Measurements from ENCODE around the gene EPHA2.

GRCh38 chr1:16161717-16162116 is 5.8 kb upstream of the EPHA2 start:
- TF ChIP-seq CTCF (IDR thresholded peaks at IDR 0.05) (no peak), POLR2A (IDR thresholded peaks at IDR 0.05) (no peak), EP300 (IDR thresholded peaks at IDR 0.05) (no peak)

Data from tibial nerve (tissue), 4 donors.